C4-2B (cell line): ENCODE measurements around the gene RBP2.

ENCODE experiments used
- H3K27ac ChIP-seq: fragments of 450-650 bp; 2 replicates; pipeline ENCODE4 v1.5.1; 2017
- ZFX ChIP-seq: fragments of 450-650 bp; IDR thresholded peaks from 2 replicates; pipeline ENCODE4 v1.6.1; 2017
- TF ChIP-seq, protein P1 (sequence below): fragments of 450-650 bp; conservative IDR thresholded peaks from 2 replicates; pipeline ENCODE4 v1.5.1; 2017; ENCODE audit warnings: mild to moderate bottlenecking

The RBP2 gene

DNA sequence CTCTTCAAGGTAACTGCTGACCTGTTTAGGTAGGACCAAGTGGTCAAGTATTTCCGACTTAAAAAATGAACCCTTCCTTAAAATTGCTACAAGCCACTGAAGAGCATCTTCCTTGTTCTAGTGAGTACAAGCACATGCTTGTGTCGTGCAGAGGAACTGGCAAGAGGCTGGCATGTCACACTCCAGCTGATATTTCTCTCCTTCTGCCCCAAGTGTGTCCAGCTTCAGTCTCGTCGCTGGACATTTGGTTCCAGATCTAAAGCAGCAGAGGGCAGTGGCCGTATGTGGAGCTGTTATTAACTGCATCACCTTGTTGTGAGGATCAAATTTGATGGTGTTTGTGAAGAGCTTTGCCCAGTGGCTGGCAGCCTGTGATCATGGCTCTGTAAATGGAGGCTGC, 10.0 kb downstream of the RBP2 start:
- H3K27ac ChIP-seq = no peak overlapping the region
- TF ChIP-seq, protein P1, sequence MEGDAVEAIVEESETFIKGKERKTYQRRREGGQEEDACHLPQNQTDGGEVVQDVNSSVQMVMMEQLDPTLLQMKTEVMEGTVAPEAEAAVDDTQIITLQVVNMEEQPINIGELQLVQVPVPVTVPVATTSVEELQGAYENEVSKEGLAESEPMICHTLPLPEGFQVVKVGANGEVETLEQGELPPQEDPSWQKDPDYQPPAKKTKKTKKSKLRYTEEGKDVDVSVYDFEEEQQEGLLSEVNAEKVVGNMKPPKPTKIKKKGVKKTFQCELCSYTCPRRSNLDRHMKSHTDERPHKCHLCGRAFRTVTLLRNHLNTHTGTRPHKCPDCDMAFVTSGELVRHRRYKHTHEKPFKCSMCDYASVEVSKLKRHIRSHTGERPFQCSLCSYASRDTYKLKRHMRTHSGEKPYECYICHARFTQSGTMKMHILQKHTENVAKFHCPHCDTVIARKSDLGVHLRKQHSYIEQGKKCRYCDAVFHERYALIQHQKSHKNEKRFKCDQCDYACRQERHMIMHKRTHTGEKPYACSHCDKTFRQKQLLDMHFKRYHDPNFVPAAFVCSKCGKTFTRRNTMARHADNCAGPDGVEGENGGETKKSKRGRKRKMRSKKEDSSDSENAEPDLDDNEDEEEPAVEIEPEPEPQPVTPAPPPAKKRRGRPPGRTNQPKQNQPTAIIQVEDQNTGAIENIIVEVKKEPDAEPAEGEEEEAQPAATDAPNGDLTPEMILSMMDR = no peak
- no peak for TF ChIP-seq ZFX

DNA sequence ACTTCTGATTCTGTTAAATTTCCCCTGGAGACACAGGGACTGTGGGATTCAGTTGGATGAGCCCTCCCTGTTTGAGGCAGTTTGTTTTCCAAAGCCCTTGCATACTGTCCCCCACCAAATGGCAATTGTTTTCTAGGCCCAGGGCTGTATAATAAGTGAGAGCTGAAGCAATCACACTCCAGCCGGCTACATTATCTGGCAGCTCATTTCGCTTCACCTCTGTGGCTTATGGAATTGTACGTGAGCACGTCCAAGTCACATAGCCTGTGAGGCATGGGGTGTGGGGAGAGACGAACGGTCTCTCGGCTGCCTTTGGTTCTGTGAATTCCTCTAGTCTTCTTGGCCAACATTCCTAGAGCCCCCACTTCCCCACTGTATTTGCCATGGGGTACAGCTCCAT, 10.7 kb downstream of the RBP2 start:
- H3K27ac ChIP-seq = no peak overlapping the region
- TF ChIP-seq, protein P1 = no peak
- no peak for TF ChIP-seq ZFX

DNA sequence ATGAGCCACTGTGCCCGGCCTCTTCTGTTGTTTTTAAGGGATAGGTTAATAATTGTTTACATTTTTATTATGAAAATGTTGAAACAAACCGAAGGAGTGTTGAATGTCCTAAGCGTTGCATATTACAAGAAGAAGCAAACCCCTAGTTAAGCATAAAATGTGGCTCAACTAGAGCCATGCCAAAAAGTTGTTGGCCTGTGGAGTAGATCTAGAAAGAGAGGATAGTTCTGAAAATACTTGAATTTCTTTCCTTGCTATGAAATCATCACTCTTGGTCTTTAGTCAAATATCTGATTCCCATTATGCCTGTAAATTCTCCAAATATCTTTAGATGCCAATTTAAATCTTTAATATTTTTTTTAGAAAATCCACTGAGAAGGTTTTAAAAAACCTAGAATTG, 12.8 kb downstream of the RBP2 start:
- TF ChIP-seq, protein P1 = no peak
- TF ChIP-seq ZFX = no peak
- H3K27ac ChIP-seq = no peak overlapping the region

DNA sequence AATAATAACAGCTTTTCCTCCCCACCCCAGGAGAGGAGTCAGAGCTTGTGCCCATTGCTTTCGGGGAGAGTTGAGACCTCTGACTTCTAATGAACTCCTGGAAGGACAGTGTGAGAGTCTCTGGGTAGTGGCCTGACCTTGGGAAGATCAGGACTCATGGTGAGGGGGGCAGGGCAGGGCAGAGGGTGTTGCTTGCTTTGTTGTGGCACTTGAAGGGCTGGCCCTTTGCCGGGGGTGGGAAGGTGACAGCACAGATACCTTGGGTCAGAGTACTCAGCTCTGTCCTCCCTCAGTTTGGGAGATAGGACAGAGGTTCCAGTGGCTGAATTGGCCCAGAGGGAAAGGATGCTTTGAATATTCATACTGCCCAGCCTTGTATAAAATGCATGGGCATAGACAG, 15.8 kb downstream of the RBP2 start:
- H3K27ac ChIP-seq = no peak overlapping the region
- TF ChIP-seq ZFX = no peak
- TF ChIP-seq, protein P1 = no peak

DNA sequence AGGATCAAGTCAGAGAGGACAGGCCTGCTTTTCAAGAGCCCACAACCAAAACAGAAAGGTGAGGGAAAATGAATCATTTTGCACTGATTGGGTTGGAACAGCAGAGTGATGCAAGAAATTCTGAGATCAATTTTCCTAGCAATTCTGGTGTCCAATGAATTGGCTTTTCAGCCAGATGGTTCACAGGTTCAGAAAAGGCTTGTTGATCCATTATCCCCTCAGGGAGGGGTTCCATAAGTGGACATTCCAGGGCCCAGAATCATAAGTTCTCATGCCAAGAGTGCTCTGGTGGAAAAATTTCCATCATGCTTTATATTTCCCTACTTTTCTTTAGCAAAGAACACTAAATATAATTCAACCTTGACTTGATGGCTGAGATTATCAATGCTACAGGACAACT, 16.2 kb downstream of the RBP2 start:
- TF ChIP-seq, protein P1 = no peak
- TF ChIP-seq ZFX = no peak
- H3K27ac ChIP-seq = no peak overlapping the region

DNA sequence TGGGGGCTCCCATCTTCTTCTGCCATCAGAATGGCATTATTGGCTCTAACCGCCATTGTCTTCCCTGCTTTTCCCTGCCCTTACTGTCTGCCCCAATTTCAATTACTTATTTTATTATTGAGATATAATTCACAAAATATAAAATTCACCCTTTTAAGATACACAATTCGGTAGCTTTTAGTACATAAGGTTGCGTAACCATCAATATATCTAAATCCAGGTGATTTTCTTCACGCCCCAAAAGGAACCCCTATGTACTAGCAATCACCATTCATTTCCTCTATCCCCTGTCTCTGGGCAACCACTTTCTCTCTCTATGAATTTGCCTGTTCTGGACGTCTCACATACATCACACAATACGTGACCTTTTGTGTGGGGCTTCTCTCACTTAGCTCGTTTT, 18.0 kb downstream of the RBP2 start:
- no peak overlapping the region for H3K27ac ChIP-seq
- no peak for TF ChIP-seq ZFX
- TF ChIP-seq, protein P1 = no peak

DNA sequence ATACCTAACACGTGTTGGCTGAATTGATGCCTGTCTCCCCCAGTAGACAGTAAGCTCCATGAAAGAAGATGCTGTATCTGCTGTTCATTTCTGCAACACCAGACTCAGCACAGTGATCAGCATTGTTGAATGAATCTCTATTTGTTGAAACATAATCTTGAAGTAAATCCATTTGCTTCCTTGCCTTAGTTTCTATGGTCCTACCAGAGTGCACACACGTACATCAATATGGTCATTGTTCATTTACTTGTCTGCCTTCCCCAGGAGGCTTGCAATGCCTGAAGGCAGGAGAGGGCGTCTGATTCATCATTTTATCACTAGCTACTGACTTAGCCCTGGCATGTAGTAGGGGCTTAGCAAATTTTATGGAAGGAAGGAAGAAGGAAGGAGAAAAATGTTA, 19.2 kb downstream of the RBP2 start:
- H3K27ac ChIP-seq = no peak overlapping the region
- no peak for TF ChIP-seq ZFX
- TF ChIP-seq, protein P1 = no peak
